Endothelial cell of umbilical vein (primary cell): ENCODE data around the gene CACNA1C. TPM values are rescaled to one million over a fixed set of nuclear protein-coding genes. Genes with fewer than 3 reads are reported as not detected.

ENCODE experiments used
- BruUV-seq: library from RNA; stranded (reverse); fragments of 400-500 nt; replicated peaks from 2 replicates; lab custom pipeline; 2021; lab: Mats Ljungman, UMichigan
- CTCF ChIA-PET: fragments of 300-600, 350-600 bp; sonication (Branson Sonifier 250); formaldehyde crosslinking; loops from one replicate; lab custom pipeline; 2021; ENCODE audit warnings: antibody characterized with exemption, inconsistent platforms; lab: Charles Lee
- POLR2A ChIA-PET: fragments of 300-600, 350-600 bp; sonication (Branson Sonifier 250); formaldehyde crosslinking; loops from one replicate; lab custom pipeline; 2021; ENCODE audit warnings: antibody characterized with exemption, inconsistent platforms; lab: Charles Lee
- DNase-seq: peaks from one replicate; pipeline ENCODE4 v3.0.0-alpha.2; 2011; ENCODE audit warnings: low read depth, low spot score
- FAIRE-seq: peaks from 2 replicates; lab custom pipeline; 2011; peaks lifted over from hg19 to GRCh38; lab: Jason Lieb, UNC
- H2AFZ ChIP-seq: 2 replicates; pipeline ENCODE4 v1.6.0; 2012; ENCODE audit warnings: low read depth, low read length, control low read depth, inconsistent platforms
- H3K27ac ChIP-seq: 2 replicates; pipeline ENCODE4 v1.5.1; 2011; ENCODE audit warnings: low read depth, mild to moderate bottlenecking, control low read depth, low read length, moderate library complexity; ENCODE audit not compliant: insufficient read depth
- H3K27me3 ChIP-seq, 2 experiments: 2 replicates each; pipeline versions ENCODE4 v1.6.0 to v1.6.1; 2011; ENCODE audit warnings: low read length in 2 of 2, mixed read lengths in 1 of 2; ENCODE audit not compliant: control insufficient read depth in 2 of 2, insufficient read depth in 2 of 2
- H3K36me3 ChIP-seq, 2 experiments: 2 replicates in 1 of 2; 3 replicates in 1 of 2; pipeline ENCODE4 v1.5.1; 2011; ENCODE audit warnings: low read length in 2 of 2, mild to moderate bottlenecking in 1 of 2, moderate library complexity in 1 of 2; ENCODE audit not compliant: control insufficient read depth in 2 of 2, insufficient read depth in 2 of 2; ENCODE audit errors: extremely low read depth in 1 of 2
- H3K4me1 ChIP-seq: 3 replicates; pipeline ENCODE4 v1.5.1; 2011; ENCODE audit warnings: mild to moderate bottlenecking, low read length; ENCODE audit not compliant: control insufficient read depth, insufficient read depth; ENCODE audit errors: extremely low read depth
- H3K4me2 ChIP-seq: 2 replicates; pipeline ENCODE4 v1.6.1; 2011; ENCODE audit warnings: low read length, control low read depth, mixed read lengths; ENCODE audit not compliant: insufficient read depth
- H3K4me3 ChIP-seq, 3 experiments: fragments of 200-600 bp in 1 of 3; sonication (generic), shearing (Covaris generic) in 1 of 3; replicated peaks in 1 of 3; 2 replicates each; pipeline ENCODE4 v1.5.1; 2011 to 2016; ENCODE audit warnings: control low read depth in 3 of 3, low read length in 3 of 3, mild to moderate bottlenecking in 2 of 3, inconsistent platforms in 1 of 3, low read depth in 1 of 3, moderate library complexity in 1 of 3; ENCODE audit not compliant: insufficient read depth in 1 of 3
- H3K79me2 ChIP-seq: 2 replicates; pipeline ENCODE4 v1.6.0; 2012; ENCODE audit warnings: low read length, inconsistent platforms; ENCODE audit not compliant: control insufficient read depth, insufficient read depth
- H3K9ac ChIP-seq: replicated peaks from 2 replicates; pipeline ENCODE3; 2011; ENCODE audit warnings: low read length, control low read depth; ENCODE audit not compliant: insufficient read depth; ENCODE audit errors: extremely low read depth
- H3K9me1 ChIP-seq: replicated peaks from 3 replicates; pipeline ENCODE4 v1.6.0; 2011; ENCODE audit warnings: mild to moderate bottlenecking, low read length; ENCODE audit not compliant: control insufficient read depth, insufficient read depth; ENCODE audit errors: extremely low read depth
- H3K9me3 ChIP-seq: replicated peaks from 2 replicates; pipeline ENCODE4 v1.5.1; 2012; ENCODE audit warnings: low read length, inconsistent platforms; ENCODE audit not compliant: control insufficient read depth, insufficient read depth
- H4K20me1 ChIP-seq: replicated peaks from 2 replicates; pipeline ENCODE3; 2011; ENCODE audit warnings: mild to moderate bottlenecking, low read length; ENCODE audit not compliant: control insufficient read depth, insufficient read depth; ENCODE audit errors: extremely low read depth
- EZH2 ChIP-seq: IDR thresholded peaks from 2 replicates; pipeline ENCODE4 v1.6.1; 2012; ENCODE audit warnings: borderline replicate concordance, low read depth, mild to moderate bottlenecking, moderate library complexity, low read length, inconsistent platforms; ENCODE audit not compliant: severe bottlenecking
- FOS ChIP-seq: IDR thresholded peaks from 2 replicates; pipeline ENCODE4 v1.6.1; 2011; ENCODE audit warnings: mild to moderate bottlenecking, low read length, moderate library complexity, borderline replicate concordance; ENCODE audit not compliant: insufficient read depth
- GATA2 ChIP-seq: IDR thresholded peaks from 2 replicates; pipeline ENCODE4 v1.7.0; 2011; ENCODE audit warnings: low read depth, mild to moderate bottlenecking, moderate library complexity, mixed read lengths, low read length; ENCODE audit not compliant: insufficient read length, insufficient read depth
- JUN ChIP-seq: IDR thresholded peaks from 2 replicates; pipeline ENCODE4 v1.6.1; 2011; ENCODE audit warnings: borderline replicate concordance, low read depth; ENCODE audit not compliant: insufficient read length, insufficient read depth
- MYC ChIP-seq: IDR thresholded peaks from one replicate; pipeline ENCODE4 v1.6.1; 2011; ENCODE audit warnings: mild to moderate bottlenecking, low read depth, low read length
- POLR2A ChIP-seq: IDR thresholded peaks from 2 replicates; pipeline ENCODE4 v1.6.1; 2012; ENCODE audit warnings: low read depth, mild to moderate bottlenecking, control low read depth, low read length
- POLR2AphosphoS5 ChIP-seq: IDR thresholded peaks from 2 replicates; pipeline ENCODE4 v1.6.1; 2012; ENCODE audit warnings: low read depth, mild to moderate bottlenecking, control low read depth, low read length, moderate library complexity; ENCODE audit not compliant: insufficient read depth
- dilution Hi-C: fragments of 300-500 bp; cut with MboI; formaldehyde crosslinking; loops from one replicate; pipeline ENCODE4 v1.15.0; 2019; ENCODE audit warnings: low sequenced_read_pairs; ENCODE audit not compliant: extremely low pct_ligation_motif_present
- intact Hi-C: fragments of 100-400 bp; cut with micrococcal nuclease; formaldehyde crosslinking; loops from one replicate; pipeline ENCODE4 v1.10.0; 2022
- polyA plus RNA-seq, 4 experiments: library from polyadenylated mRNA; depleted of rRNA in 3 of 4; stranded (reverse) in 3 of 4; unstranded in 1 of 4; fragments of >200 nt; gene quantifications; 2 replicates each; pipeline versions ENCODE4 v1.2.1 to v1.2.3, GENCODE V29; 2011 to 2012; ENCODE audit warnings: missing spikeins in 1 of 4
- total RNA-seq: library from RNA; stranded (reverse); gene quantifications from 2 replicates; pipeline ENCODE4 v1.2.3, GENCODE V29; 2021
- TF ChIP-seq, protein P1 (sequence below), 2 donors: IDR thresholded peaks; 1 replicate in 1 of 2; 2 replicates in 1 of 2; pipeline ENCODE4 v1.5.1; 2011; ENCODE audit warnings: low read length in 2 of 2, mild to moderate bottlenecking in 2 of 2, moderate library complexity in 2 of 2, control low read depth in 1 of 2, inconsistent platforms in 1 of 2, low read depth in 1 of 2; ENCODE audit not compliant: insufficient read depth in 1 of 2; ENCODE audit errors: extremely low read depth in 1 of 2
- TF ChIP-seq, protein P2 (sequence below): IDR thresholded peaks from 2 replicates; pipeline ENCODE4 v1.6.1; 2011; ENCODE audit not compliant: insufficient read depth, insufficient read length

Gene CACNA1C
- total and polyA plus RNA-seq, 2 donors (not counting 3 experiments of a cell fraction or from before 2014, with no cell fraction given): not detected

GRCh38 chr12:2138294-2138693 is 85.5 kb downstream of the CACNA1C start:
- Histone ChIP-seq H3K9ac (no peak overlapping the region), H3K9me3 (no peaks in the 10 kb centered on the region), H3K4me2 (no peak overlapping the region), H3K4me3 (no peak overlapping the region), H3K27me3 (no peaks in the 10 kb centered on the region), H3K27ac (no peak overlapping the region), H3K36me3 (no peaks in the 10 kb centered on the region), H3K4me1 (no peaks in the 10 kb centered on the region), H3K79me2 (no peaks in the 10 kb centered on the region), H2AFZ (no peak overlapping the region), H4K20me1 (no peaks in the 10 kb centered on the region), H3K9me1 (no peaks in the 10 kb centered on the region)
- no peak for DNase-seq
- intact Hi-C loops: no loop called here
- no peak for FAIRE-seq
- no TSS peak for BruUV-seq
- TF ChIP-seq, protein P1, sequence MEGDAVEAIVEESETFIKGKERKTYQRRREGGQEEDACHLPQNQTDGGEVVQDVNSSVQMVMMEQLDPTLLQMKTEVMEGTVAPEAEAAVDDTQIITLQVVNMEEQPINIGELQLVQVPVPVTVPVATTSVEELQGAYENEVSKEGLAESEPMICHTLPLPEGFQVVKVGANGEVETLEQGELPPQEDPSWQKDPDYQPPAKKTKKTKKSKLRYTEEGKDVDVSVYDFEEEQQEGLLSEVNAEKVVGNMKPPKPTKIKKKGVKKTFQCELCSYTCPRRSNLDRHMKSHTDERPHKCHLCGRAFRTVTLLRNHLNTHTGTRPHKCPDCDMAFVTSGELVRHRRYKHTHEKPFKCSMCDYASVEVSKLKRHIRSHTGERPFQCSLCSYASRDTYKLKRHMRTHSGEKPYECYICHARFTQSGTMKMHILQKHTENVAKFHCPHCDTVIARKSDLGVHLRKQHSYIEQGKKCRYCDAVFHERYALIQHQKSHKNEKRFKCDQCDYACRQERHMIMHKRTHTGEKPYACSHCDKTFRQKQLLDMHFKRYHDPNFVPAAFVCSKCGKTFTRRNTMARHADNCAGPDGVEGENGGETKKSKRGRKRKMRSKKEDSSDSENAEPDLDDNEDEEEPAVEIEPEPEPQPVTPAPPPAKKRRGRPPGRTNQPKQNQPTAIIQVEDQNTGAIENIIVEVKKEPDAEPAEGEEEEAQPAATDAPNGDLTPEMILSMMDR (IDR thresholded peaks at IDR 0.05; ENCODE audit: extremely low read depth in 1 of 2, insufficient read depth in 1 of 2, low read depth in 1 of 2, low read length in 2 of 2): no peak
- TF ChIP-seq EZH2: no peak
- no peak for TF ChIP-seq POLR2AphosphoS5
- TF ChIP-seq FOS: no peak
- TF ChIP-seq POLR2A: no peak
- no peak for TF ChIP-seq JUN
- TF ChIP-seq GATA2: no peak
- no peak for TF ChIP-seq MYC
- TF ChIP-seq, protein P2, sequence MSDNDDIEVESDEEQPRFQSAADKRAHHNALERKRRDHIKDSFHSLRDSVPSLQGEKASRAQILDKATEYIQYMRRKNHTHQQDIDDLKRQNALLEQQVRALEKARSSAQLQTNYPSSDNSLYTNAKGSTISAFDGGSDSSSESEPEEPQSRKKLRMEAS: no peak
- dilution Hi-C loops: no loop called here
- CTCF ChIA-PET: no interaction called here
- POLR2A ChIA-PET: no interaction called here
